SK-N-MC (cell line): Measurements from ENCODE around the gene TBX19.

ENCODE experiments used
- DNase-seq: peaks from one replicate; pipeline ENCODE4 v3.0.0-alpha.2; 2011; ENCODE audit warnings: low read depth, low spot score
- H3K27ac ChIP-seq: fragments of 200-600 bp; sonication (generic); 2 replicates; pipeline ENCODE4 v1.5.1; 2016; ENCODE audit warnings: mixed run types
- H3K36me3 ChIP-seq: fragments of 200-600 bp; sonication (generic); 2 replicates; pipeline ENCODE4 v1.6.1; 2017; ENCODE audit warnings: antibody characterized with exemption, low read length, mixed read lengths; ENCODE audit not compliant: insufficient read depth
- H3K4me3 ChIP-seq: fragments of 200-600 bp; sonication (generic); 2 replicates; pipeline ENCODE4 v1.5.1; 2016
- H3K9ac ChIP-seq: fragments of 200-600 bp; sonication (generic); 2 replicates; pipeline ENCODE4 v1.8.0; 2017; ENCODE audit warnings: mixed run types, mixed read lengths; ENCODE audit not compliant: insufficient read length
- H3K9me3 ChIP-seq: fragments of 200-600 bp; sonication (generic); 2 replicates; pipeline ENCODE4 v1.6.1; 2017; ENCODE audit warnings: low read depth, mild to moderate bottlenecking, antibody characterized with exemption, low read length, moderate library complexity, mixed read lengths
- EZH2 ChIP-seq: fragments of 200-600 bp; sonication (generic); IDR thresholded peaks from one replicate; pipeline ENCODE4 v1.6.1; 2017; ENCODE audit warnings: antibody characterized with exemption
- FOXP2 ChIP-seq: optimal IDR thresholded peaks from 2 replicates; pipeline ENCODE3; 2011; ENCODE audit warnings: mild to moderate bottlenecking, moderate library complexity; ENCODE audit not compliant: insufficient read depth; ENCODE audit errors: extremely low read length, control extremely low read depth
- POLR2AphosphoS5 ChIP-seq: IDR thresholded peaks from 2 replicates; pipeline ENCODE4 v1.6.1; 2012; ENCODE audit warnings: mild to moderate bottlenecking, low read depth, low read length, borderline replicate concordance

Gene TBX19

DNA sequence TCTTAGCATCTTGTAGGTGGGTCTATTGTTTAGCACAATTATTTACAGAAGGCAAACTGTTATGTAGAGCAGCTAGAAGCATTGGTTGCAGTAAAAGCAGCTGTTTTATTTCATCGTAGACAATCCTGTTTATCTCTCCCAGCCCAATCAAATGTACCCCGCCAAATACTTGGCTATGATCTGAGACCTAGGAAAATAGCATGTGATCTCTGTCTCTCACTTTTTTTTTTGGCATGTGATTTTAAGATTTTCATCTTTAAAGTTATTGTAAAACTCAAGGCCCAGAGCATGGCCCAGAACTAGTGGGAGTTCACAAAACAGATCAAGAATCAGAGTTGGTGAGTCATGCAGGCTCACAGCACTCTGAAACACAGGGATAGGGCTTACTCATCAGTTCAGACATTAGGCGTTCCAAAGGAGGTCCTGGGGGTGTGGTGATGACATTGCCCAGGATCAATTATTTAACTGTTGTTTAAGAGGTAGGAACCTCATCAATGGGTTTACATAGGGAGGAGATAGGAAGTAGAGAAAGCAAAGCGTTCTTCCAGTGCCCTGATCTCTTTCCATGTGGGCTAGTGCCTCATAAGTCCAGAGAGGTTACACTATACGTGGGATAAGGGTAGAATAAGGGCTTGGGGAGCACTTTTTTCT lies 40.2 kb downstream of the TBX19 start:
- no peak for DNase-seq
- no peak overlapping the region for H3K27ac ChIP-seq

DNA sequence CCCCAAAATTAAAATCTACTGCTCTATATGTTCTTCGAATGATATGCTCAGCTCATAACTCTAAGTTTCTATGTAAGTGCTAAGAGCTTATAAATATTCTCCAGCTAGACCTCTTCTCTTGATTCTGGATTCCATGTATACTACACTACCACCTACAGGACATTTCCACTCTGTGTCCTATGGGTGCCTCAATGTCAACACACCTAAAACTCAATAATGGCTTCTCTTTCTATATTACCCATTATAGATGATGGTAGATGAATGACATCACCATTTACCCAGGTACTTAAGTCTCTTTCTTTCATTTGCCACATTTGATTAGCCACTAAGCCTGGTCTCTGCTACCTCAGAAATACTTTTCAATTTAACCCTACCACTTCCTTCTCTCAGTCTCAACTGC lies 41.3 kb downstream of the TBX19 start:
- H3K9ac ChIP-seq = no peak overlapping the region
- no peaks in the 10 kb centered on the region for H3K9me3 ChIP-seq
- no peak overlapping the region for H3K27ac ChIP-seq
- no peak for DNase-seq
- TF ChIP-seq POLR2AphosphoS5 (no peak), FOXP2 (no peak), EZH2 (no peak)
- no peak overlapping the region for H3K4me3 ChIP-seq
- no peaks in the 10 kb centered on the region for H3K36me3 ChIP-seq

More for the DNA sequence above, 40.2 kb downstream of the TBX19 start:
- no peak overlapping the region for H3K4me3 ChIP-seq
- no peak for TF ChIP-seq FOXP2
- no peak for TF ChIP-seq POLR2AphosphoS5
- TF ChIP-seq EZH2 = no peak
- no peak overlapping the region for H3K9ac ChIP-seq
- no peaks in the 10 kb centered on the region for H3K9me3 ChIP-seq
- no peaks in the 10 kb centered on the region for H3K36me3 ChIP-seq

DNA sequence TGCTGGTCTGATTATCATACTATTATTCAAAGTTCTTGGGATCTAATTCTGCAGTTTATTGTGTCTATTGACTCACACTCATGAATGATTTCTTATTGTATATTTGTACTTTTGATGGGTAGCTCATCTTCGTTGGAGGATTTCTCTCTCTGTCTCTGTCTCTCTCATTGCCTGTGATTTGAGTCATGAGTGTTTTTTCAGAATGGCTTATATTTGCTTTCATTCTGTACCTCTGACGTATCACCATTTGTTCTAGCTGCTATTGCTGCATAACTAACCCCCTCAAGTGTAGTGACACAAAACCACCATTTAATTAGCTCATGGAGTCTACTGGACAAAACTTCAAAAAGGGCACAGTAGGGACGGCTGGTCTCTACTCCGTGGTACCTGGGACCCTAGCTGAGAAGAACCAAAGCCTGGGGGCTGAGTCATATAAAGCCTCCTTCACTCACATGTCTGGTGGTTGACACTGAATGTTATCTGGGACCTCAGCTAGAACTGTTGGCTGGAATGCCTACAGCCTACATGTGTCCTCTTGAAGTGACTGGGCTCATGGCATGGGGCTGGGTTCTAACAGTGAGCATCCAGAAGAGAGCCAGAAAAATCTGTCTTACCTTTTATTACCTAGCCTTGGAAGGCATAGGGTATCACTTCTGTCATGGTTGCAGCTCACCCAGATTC lies 44.2 kb downstream of the TBX19 start:
- Histone ChIP-seq H3K9me3 (no peaks in the 10 kb centered on the region), H3K4me3 (no peak overlapping the region), H3K36me3 (no peaks in the 10 kb centered on the region), H3K27ac (no peak overlapping the region), H3K9ac (no peak overlapping the region)
- no peak for DNase-seq
- TF ChIP-seq POLR2AphosphoS5 (no peak), EZH2 (no peak), FOXP2 (no peak)

DNA sequence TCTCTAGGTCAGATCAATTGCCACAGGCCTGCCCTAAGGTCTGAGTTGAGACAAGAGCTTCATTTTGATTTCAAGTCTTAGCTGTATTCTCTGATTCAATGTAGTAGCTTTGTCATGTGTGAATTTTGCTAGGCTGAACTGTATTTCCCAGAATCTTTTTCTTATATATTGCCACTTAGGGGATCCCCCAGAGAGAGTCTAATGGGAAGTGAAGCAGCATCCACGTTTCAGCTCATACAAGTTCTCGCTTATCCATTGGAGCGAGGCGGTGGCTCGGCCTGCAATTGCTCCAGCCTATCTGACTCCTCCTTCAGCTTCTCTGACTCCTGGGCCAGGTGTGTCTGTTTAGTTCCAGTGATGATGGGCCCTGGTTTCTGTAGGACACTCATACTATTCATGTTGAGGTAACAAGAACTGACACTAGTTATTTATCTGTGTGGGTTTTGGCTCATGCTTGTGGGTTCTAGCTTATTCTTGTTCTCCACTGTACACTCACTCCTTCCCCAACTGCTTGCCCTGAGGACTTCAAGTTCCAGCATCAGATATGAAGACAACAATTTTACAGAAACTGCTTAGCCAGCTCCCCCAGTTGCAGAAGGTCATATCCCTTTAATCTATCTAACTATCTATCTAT lies 48.2 kb downstream of the TBX19 start:
- no peak for TF ChIP-seq EZH2
- TF ChIP-seq FOXP2 = no peak
- TF ChIP-seq POLR2AphosphoS5 = no peak
- Histone ChIP-seq H3K9me3 (no peaks in the 10 kb centered on the region), H3K9ac (no peak overlapping the region), H3K4me3 (no peak overlapping the region), H3K27ac (no peak overlapping the region), H3K36me3 (no peaks in the 10 kb centered on the region)
- no peak for DNase-seq

DNA sequence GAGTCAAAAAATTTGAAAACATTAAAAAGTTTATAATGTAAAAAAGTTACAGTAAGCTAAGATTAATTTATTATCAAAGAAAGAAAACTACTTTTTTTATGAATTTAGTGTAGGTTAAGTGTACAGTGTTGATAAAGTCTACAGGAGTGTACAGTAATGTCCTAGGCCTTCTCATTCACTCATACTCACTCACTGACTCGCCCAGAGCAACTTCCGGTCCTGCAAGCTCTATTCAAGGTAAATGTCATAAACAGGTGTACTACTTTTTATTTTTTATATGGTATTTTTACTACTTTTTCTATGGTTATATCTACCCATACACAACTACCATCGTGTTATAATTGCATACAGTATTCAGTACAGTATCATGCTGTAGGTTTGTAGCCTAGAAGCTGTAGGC lies 49.6 kb downstream of the TBX19 start:
- no peak for DNase-seq
- TF ChIP-seq FOXP2 (no peak), EZH2 (no peak)
- H3K9me3 ChIP-seq = no peaks in the 10 kb centered on the region
- H3K27ac ChIP-seq = no peak overlapping the region
- H3K9ac ChIP-seq = no peak overlapping the region
- H3K36me3 ChIP-seq = no peaks in the 10 kb centered on the region
- H3K4me3 ChIP-seq = no peak overlapping the region

DNA sequence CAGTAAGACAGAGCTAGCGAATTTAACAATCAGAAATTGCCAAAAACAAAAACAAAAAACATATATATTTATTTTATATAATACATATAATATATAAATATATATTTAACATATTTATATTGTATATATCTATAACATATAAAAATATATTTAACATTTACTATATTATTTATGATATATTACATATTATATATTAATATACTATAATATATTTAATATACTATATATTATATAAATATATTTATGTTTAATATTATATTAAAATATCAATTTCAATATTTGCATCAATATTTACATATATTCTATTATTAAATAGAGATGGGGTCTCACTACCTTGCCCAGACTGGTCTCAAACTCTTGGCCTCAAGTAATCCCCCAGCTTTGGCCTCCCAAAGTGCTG lies 50.9 kb downstream of the TBX19 start:
- DNase-seq = no peak
- H3K9ac ChIP-seq = no peak overlapping the region
- no peaks in the 10 kb centered on the region for H3K9me3 ChIP-seq
- no peak overlapping the region for H3K4me3 ChIP-seq
- TF ChIP-seq FOXP2 (no peak), EZH2 (no peak), POLR2AphosphoS5 (no peak)
- no peak overlapping the region for H3K27ac ChIP-seq
- H3K36me3 ChIP-seq = no peaks in the 10 kb centered on the region

DNA sequence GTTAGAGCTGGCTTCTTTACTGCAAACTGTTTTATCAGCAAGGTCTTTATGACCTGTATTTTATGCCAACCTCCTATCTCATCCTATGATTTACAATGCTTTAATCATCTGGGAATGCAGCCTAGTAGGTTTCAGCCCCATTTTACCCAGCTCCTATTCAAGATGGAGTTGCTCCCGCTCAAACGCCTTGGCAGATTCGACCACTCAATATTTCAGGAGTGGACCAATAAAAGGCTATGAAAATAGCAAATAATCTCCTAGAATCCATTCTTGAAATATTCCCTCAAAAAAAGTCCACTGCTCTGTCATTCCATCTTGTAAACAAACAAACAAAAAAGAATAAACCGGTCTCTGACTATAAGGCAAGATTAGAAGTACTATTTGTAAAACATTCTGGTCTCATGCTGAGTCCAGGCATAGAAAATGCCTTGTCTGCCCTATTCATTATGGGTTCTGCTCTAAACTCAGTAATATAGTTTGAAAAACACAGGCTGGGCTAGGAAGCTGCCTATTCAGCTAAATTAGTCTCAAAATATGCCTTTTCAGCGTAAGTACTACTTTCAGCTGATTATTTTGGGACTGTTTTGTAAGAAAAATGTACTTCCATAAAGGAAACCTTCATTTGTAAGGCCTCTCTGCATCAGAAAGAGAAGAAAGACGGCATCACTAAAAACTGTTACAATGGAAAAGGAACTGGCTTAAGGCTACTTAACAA lies 53.0 kb downstream of the TBX19 start:
- no peak overlapping the region for H3K9ac ChIP-seq
- DNase-seq = no peak
- H3K36me3 ChIP-seq = no peaks in the 10 kb centered on the region
- no peak for TF ChIP-seq FOXP2
- TF ChIP-seq EZH2 = no peak
- no peak for TF ChIP-seq POLR2AphosphoS5
- no peaks in the 10 kb centered on the region for H3K9me3 ChIP-seq
- no peak overlapping the region for H3K4me3 ChIP-seq
- peak overlapping the region; percentile 52; the same call in 1 of the 2 replicates for H3K27ac ChIP-seq

DNA sequence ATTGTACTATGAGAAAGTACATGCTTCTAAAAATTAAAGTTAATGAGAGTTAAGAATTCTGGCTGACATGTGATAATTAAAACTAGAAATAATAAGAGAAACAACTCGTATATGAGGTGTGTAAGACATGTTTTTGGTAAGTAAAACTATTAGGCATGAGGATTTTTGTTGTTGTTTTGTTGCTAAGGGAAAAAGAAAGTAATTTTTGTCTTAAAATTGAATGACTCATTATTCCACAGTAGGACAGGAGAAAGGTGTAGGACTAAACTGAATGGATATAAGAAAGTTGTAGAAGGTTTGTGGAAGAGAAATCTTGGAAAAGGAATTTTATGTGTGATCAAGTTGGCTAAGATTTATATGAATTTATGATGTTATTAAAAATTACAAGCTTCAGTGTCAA lies 54.8 kb downstream of the TBX19 start:
- no peaks in the 10 kb centered on the region for H3K9me3 ChIP-seq

More for the DNA sequence above, 54.8 kb downstream of the TBX19 start:
- Histone ChIP-seq H3K4me3 (no peak overlapping the region), H3K9ac (no peak overlapping the region), H3K36me3 (no peaks in the 10 kb centered on the region), H3K27ac (no peak overlapping the region)
- no peak for TF ChIP-seq EZH2
- TF ChIP-seq POLR2AphosphoS5 = no peak
- TF ChIP-seq FOXP2 = no peak
- no peak for DNase-seq
